Neuronal stem cell (in vitro differentiated cells): ENCODE results near the gene MARVELD1.

Source experiments
- DNase-seq: peaks from one replicate; pipeline ENCODE4 v3.0.0-alpha.2; 2013; ENCODE audit warnings: low spot score
- H2AFZ ChIP-seq: one replicate; pipeline ENCODE4 v1.6.1; 2013; ENCODE audit warnings: mild to moderate bottlenecking, low read length, inconsistent platforms
- H2AK5ac ChIP-seq: 2 replicates; pipeline ENCODE4 v1.6.1; 2013; ENCODE audit warnings: low read depth, mild to moderate bottlenecking, inconsistent platforms, low read length, moderate library complexity, mixed read lengths
- H2BK120ac ChIP-seq: 2 replicates; pipeline ENCODE4 v1.6.1; 2013; ENCODE audit warnings: low read depth, mild to moderate bottlenecking, inconsistent platforms, low read length, moderate library complexity, mixed read lengths
- H2BK12ac ChIP-seq: one replicate; pipeline ENCODE4 v1.6.1; 2013; ENCODE audit warnings: low read length, inconsistent platforms
- H2BK15ac ChIP-seq: 2 replicates; pipeline ENCODE4 v1.6.1; 2013; ENCODE audit warnings: mild to moderate bottlenecking, low read length, inconsistent platforms, mixed read lengths
- H2BK5ac ChIP-seq: one replicate; pipeline ENCODE4 v1.6.1; 2013; ENCODE audit warnings: inconsistent platforms, mild to moderate bottlenecking, low read length, moderate library complexity
- H3K14ac ChIP-seq: one replicate; pipeline ENCODE4 v1.6.1; 2013; ENCODE audit warnings: low read length, inconsistent platforms
- H3K18ac ChIP-seq: 2 replicates; pipeline ENCODE4 v1.6.1; 2013; ENCODE audit warnings: low read length, inconsistent platforms
- H3K23ac ChIP-seq: 2 replicates; pipeline ENCODE4 v1.6.1; 2013; ENCODE audit warnings: low read depth, mild to moderate bottlenecking, mixed read lengths, low read length, inconsistent platforms; ENCODE audit not compliant: poor library complexity
- H3K27ac ChIP-seq: replicated peaks from 3 replicates; pipeline ENCODE4 v1.5.1; 2013; ENCODE audit warnings: low read length, inconsistent platforms
- H3K27me3 ChIP-seq, 3 experiments: 2 replicates each; pipeline ENCODE4 v1.6.1; 2013; ENCODE audit warnings: low read length in 3 of 3, mild to moderate bottlenecking in 2 of 3, inconsistent platforms in 1 of 3, low read depth in 1 of 3, mixed read lengths in 1 of 3, moderate library complexity in 1 of 3; ENCODE audit not compliant: control insufficient read depth in 3 of 3, insufficient read depth in 3 of 3
- H3K36me3 ChIP-seq, 2 donors: replicated peaks in 1 of 2; 2 replicates each; pipeline ENCODE4 v1.6.1; 2013; ENCODE audit warnings: low read length in 2 of 2; ENCODE audit not compliant: control insufficient read depth in 2 of 2, insufficient read depth in 2 of 2
- H3K4ac ChIP-seq: 2 replicates; pipeline ENCODE4 v1.6.1; 2013; ENCODE audit warnings: inconsistent platforms, mild to moderate bottlenecking, low read length, moderate library complexity
- H3K4me1 ChIP-seq, 2 donors: 1 replicate in 1 of 2; 2 replicates in 1 of 2; pipeline ENCODE4 v1.6.1; 2013; ENCODE audit warnings: low read length in 2 of 2, low read depth in 1 of 2; ENCODE audit not compliant: control insufficient read depth in 2 of 2, insufficient read depth in 1 of 2
- H3K4me2 ChIP-seq: one replicate; pipeline ENCODE4 v1.6.1; 2013; ENCODE audit warnings: mild to moderate bottlenecking, low read length, inconsistent platforms; ENCODE audit not compliant: insufficient read depth, poor library complexity, severe bottlenecking
- H3K4me3 ChIP-seq, 2 donors: 2 replicates each; pipeline ENCODE4 v1.5.1; 2013; ENCODE audit warnings: low read length in 2 of 2, mild to moderate bottlenecking in 2 of 2, inconsistent platforms in 1 of 2, moderate library complexity in 1 of 2
- H3K79me1 ChIP-seq: one replicate; pipeline ENCODE4 v1.6.1; 2013; ENCODE audit warnings: low read depth, mild to moderate bottlenecking, inconsistent platforms, low read length, moderate library complexity
- H3K9ac ChIP-seq: one replicate; pipeline ENCODE4 v1.6.1; 2013; ENCODE audit warnings: mild to moderate bottlenecking, low read depth, low read length, inconsistent platforms; ENCODE audit not compliant: poor library complexity
- H3K9me3 ChIP-seq, 2 donors: replicated peaks in 1 of 2; 2 replicates each; pipeline versions ENCODE3 to v1.6.1; 2013; ENCODE audit warnings: low read length in 2 of 2, mild to moderate bottlenecking in 2 of 2, inconsistent platforms in 1 of 2, low read depth in 1 of 2, mixed read lengths in 1 of 2, moderate library complexity in 1 of 2; ENCODE audit not compliant: control insufficient read depth in 2 of 2, insufficient read depth in 1 of 2
- H4K8ac ChIP-seq: one replicate; pipeline ENCODE4 v1.6.1; 2013; ENCODE audit warnings: low read depth, mild to moderate bottlenecking, inconsistent platforms, low read length, moderate library complexity
- H4K91ac ChIP-seq: one replicate; pipeline ENCODE4 v1.6.1; 2013; ENCODE audit warnings: low read length, low read depth, mild to moderate bottlenecking, inconsistent platforms; ENCODE audit not compliant: poor library complexity
- WGBS, 2 donors: extraction: QIAGEN DNeasy Blood & Tissue Kit; methylation state at CpG; one replicate each; pipeline ENCODE4 v1.1.7; 2013; ENCODE audit warnings: missing lambda C conversion rate in 2 of 2, mixed read lengths in 1 of 2; ENCODE audit not compliant: insufficient read length in 2 of 2, insufficient replicate concordance in 1 of 2; ENCODE audit errors: extremely low coverage in 2 of 2; 5-methylcytosine and 5-hydroxymethylcytosine counted together

MARVELD1 gene

DNA sequence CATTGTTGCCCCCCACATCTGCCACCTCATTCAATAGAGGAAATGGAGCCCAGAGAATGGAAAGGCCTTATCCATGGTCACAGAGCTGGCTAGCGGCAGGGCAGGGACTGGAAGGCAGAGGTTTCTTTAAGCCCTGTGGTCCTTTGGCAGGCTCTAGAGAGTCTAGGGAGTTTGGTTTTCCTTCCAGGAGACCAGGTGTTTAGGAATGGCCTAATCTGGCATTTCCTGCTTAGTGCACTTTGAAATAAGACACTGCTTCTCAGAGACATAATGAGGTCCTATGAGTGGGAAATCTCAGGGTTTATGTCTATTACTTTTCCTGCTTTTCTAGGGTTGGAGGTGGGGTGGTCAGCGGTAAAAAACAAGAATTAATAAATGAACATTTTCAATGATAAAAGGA, 6.1 kb downstream of the MARVELD1 start:
- Histone ChIP-seq H3K27ac (no peak overlapping the region), H2BK15ac (no peak overlapping the region), H4K91ac (no peak overlapping the region), H3K9ac (no peak overlapping the region), H4K8ac (no peak overlapping the region), H2BK12ac (no peak overlapping the region), H3K4me1 (peaks cover 9 to 28% of the 10 kb centered on the region in 2 donors), H2BK5ac (no peak overlapping the region), H3K79me1 (no peaks in the 10 kb centered on the region), H2AFZ (no peak overlapping the region), H3K18ac (no peak overlapping the region), H3K23ac (no peak overlapping the region), H3K4me3 (no peak overlapping the region), H3K14ac (no peak overlapping the region), H3K4ac (no peak overlapping the region), H2AK5ac (no peak overlapping the region), H3K27me3 (peaks cover 0 to 2% (median 0%) of the 10 kb centered on the region in 3 experiments), H3K4me2 (no peak overlapping the region), H2BK120ac (no peak overlapping the region), H3K9me3 (no peaks in the 10 kb centered on the region), H3K36me3 (peaks cover 3 to 6% of the 10 kb centered on the region in 2 donors)
- WGBS, 2 donors, result no CpG with 5 or more reads among the region's 2 CpGs
- DNase-seq, result no peak

GRCh38 chr10:97721871-97722780, 8.6 kb downstream of the MARVELD1 start:
- Histone ChIP-seq H3K36me3 (peaks cover under 1 to 4% of the 10 kb centered on the region in 2 donors), H4K91ac (no peak overlapping the region), H2AK5ac (no peak overlapping the region), H3K27me3 (no peaks in the 10 kb centered on the region), H3K9me3 (no peaks in the 10 kb centered on the region), H3K4me1 (peaks cover 4 to 18% of the 10 kb centered on the region in 2 donors), H3K79me1 (no peaks in the 10 kb centered on the region), H3K4me2 (no peak overlapping the region), H2BK12ac (no peak overlapping the region), H2BK5ac (no peak overlapping the region), H2AFZ (no peak overlapping the region), H3K18ac (no peak overlapping the region), H4K8ac (no peak overlapping the region), H2BK15ac (no peak overlapping the region), H3K23ac (no peak overlapping the region), H3K27ac (no peak overlapping the region), H3K9ac (no peak overlapping the region), H3K14ac (no peak overlapping the region), H3K4me3 (no peak overlapping the region), H3K4ac (no peak overlapping the region), H2BK120ac (no peak overlapping the region)
- DNase-seq, result no peak
- WGBS, 2 donors, result no CpG with 5 or more reads among the region's 12 CpGs

- Histone ChIP-seq H3K4me2 (no peak overlapping the region), H4K91ac (no peak overlapping the region), H3K27me3 (no peaks in the 10 kb centered on the region), H2BK5ac (no peak overlapping the region), H3K14ac (no peak overlapping the region), H2BK120ac (no peak overlapping the region), H2BK12ac (no peak overlapping the region), H3K79me1 (no peaks in the 10 kb centered on the region), H2AFZ (no peak overlapping the region), H3K9ac (no peak overlapping the region), H3K18ac (no peak overlapping the region), H3K4me3 (no peak overlapping the region), H2AK5ac (no peak overlapping the region), H3K4me1 (peaks cover 4 to 11% of the 10 kb centered on the region in 2 donors), H3K9me3 (no peaks in the 10 kb centered on the region), H3K36me3 (no peaks in the 10 kb centered on the region), H4K8ac (no peak overlapping the region), H3K27ac (no peak overlapping the region), H2BK15ac (peak overlapping the region; percentile 1), H3K23ac (no peak overlapping the region), H3K4ac (no peak overlapping the region)
- no CpG with 5 or more reads among the region's 3 CpGs for WGBS, 2 donors
- DNase-seq, result no peak
Observed at GRCh38 chr10:97723001-97723400, 9.5 kb downstream of the MARVELD1 start.

DNA sequence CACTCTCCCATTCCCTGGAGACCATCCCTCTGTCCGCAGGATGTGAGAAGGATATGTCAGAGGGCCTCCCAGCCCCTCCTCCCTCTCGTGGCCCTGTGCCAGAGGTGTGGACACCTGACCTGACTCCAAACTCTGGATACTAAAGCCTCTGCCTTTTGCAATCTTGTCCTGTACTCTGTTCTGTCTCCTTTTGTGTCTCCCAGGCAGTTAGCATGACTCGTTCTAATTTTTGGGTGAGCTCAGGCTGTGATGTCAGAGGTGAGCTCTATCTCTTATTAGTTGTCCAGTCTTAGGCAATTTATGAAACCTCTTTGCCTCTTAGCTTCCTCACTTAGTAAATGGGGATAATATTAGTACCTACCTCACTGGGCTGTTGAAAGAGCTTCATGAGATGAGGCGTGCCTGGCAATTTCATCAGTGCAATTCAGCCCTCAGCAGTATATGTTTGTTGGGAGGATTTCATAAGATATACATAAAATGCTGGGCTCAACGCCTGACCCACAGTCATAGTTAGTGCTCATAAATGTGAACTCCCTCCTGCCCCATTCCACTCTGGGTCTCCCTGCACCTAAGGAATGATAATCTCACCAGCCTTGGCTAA, 10.9 kb downstream of the MARVELD1 start:
- Histone ChIP-seq H3K79me1 (no peaks in the 10 kb centered on the region), H3K27ac (no peak overlapping the region), H2BK12ac (no peak overlapping the region), H3K4me2 (no peak overlapping the region), H3K23ac (no peak overlapping the region), H3K27me3 (no peaks in the 10 kb centered on the region), H2BK5ac (no peak overlapping the region), H2AK5ac (no peak overlapping the region), H3K4me3 (no peak overlapping the region), H3K9me3 (no peaks in the 10 kb centered on the region), H3K18ac (no peak overlapping the region), H3K36me3 (no peaks in the 10 kb centered on the region), H2AFZ (no peak overlapping the region), H3K9ac (no peak overlapping the region), H2BK120ac (no peak overlapping the region), H4K8ac (no peak overlapping the region), H3K4me1 (peaks cover 0 to under 1% of the 10 kb centered on the region in 2 donors), H3K14ac (no peak overlapping the region), H2BK15ac (no peak overlapping the region), H3K4ac (no peak overlapping the region), H4K91ac (no peak overlapping the region)
- DNase-seq, result no peak
- WGBS, 2 donors, result no CpG with 5 or more reads among the region's 5 CpGs
